Activated naive CD4-positive, alpha-beta T cell (primary cell): ENCODE measurements around the gene ATRAID.
"Not testable (repeated sequence)": the region's sequence is repeated elsewhere in the genome, so short reads cannot be mapped to it uniquely, and the experiment has no call there.

ENCODE experiments used
- DNase-seq, 4 experiments: peaks; one replicate each; lab custom pipeline; 2025; lab: John Stamatoyannopoulos, UW

Gene ATRAID, protein sequence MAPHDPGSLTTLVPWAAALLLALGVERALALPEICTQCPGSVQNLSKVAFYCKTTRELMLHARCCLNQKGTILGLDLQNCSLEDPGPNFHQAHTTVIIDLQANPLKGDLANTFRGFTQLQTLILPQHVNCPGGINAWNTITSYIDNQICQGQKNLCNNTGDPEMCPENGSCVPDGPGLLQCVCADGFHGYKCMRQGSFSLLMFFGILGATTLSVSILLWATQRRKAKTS

DNA sequence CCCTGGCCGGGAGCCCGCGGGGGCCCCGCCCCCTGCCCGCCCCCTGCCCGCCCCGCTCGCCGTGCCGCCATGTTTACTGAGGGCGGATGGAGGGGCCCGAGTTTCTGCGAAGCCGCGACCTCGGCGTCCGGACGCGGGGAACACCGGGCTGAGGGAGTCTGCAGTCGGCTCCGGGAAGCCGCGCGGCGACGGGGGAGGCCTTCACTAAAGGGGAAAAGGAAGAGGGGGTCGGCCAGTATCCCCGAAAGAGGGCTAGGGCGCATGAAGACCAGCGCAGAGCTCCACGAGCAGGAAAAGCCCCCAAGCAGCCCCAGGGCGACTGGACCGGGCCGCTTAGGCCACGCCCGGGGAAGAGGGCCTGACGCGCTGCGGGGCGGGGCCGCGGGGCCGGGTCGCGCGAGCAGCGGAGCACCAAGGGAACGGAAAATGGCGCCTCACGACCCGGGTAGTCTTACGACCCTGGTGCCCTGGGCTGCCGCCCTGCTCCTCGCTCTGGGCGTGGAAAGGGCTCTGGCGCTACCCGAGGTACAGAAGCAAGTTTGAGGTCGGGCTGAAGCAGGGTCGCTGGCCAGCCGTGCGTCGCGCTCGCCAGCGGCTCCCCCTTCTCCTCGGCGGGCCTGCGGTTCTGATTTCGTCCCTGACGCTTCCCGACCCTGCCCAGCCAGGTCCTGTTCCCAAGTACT, at the start of gene ATRAID, which contains the start of gene SLC5A6:
TSS of gene ATRAID (plus strand) at position 99 of the 683 bp plus-strand sequence. CDS start at position 427, 328 bp downstream.
TSS of gene SLC5A6 (minus strand) at position 326 of the 683 bp plus-strand sequence. CDS start 4,618 bp downstream, outside the sequence.
- DNase-seq = peak; percentile 85 to 90 (median 88)

DNA sequence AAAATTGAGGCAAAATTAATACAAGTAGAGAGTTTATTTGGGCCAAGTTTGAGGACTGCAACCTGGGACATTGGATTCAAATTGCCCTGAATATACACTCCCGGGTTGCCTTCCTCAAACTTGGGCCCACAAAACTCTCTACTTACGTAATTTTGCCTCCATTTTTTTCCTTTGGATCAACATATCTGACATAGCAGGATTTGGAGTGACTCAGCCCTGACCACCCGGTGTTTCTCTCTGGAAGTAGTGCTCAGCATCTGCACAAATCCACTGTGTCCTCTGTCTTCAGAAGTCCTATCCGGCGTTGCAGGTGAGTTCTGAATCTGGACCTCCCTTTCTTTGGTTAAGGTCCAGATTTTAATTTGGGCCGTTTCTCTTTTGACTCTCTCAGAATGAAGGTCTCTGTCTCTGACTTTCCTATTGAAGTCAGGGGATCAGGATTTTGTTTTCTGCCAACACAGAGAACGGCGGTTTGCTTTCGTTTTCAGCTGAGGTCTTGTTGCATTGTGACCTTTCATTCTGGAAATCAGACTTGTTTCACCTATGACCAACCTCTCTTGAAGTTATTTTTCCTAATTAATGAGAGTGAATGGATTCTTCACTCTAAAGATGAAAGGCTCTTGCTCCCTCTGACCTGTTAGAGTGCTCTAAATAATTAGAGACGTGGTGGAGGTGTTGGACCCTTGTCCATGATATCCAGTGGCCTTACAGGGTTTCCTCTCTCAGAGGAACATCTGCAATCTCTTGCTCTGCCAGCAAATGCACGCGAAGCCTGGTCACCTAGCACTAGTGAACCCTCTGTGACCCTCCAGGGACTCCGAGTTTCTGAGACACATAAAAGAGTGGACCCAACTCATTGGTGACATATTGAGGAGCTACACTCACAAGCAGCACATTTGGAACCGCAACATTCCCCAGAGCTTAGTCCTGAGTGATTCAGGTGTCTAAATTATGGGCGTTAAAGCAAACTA, 49.4 kb upstream of the ATRAID start:
- no peak for DNase-seq

GRCh38 chr2:27164960-27165763, 46.7 kb upstream of the ATRAID start:
- DNase-seq = no peak

DNA sequence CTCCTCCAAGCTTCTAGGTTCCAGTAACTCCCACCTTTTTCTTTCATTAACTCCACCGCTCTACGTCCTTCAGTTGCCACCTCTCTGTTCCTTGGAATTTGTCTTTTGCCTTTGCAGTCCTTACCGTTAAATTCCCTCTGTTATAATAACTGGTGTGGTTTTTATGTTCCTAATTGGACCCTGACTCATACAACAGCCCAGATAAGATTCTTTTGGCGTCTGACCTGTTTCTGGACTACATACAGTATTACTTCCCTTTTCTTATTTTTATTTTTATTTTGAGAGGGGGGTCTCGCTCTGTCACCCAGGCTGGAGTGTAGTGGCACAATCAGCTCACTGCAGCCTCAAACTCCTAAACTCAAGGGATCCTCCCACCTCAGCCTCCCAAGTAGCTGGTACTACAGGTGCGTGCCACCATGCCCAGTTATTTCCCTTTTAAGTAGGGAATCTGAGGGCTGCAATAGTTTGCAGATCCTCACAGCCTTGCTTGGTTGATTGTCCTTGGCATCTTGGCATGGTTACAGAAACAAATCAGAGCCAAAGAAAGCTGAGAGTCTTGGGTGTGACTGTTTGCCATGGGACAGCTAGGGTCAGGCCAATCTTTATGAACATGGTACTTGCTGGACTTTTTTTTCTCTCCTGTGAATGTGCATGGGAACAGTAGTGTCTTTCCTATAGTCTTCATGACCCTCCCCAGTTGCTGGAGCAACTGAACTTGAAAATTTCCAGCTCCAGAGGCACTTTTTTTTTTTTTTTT, 41.1 kb upstream of the ATRAID start:
- no peak for DNase-seq

- no peak for DNase-seq
Measured at GRCh38 chr2:27171351-27171848, 40.4 kb upstream of the ATRAID start.

GRCh38 chr2:27174638-27175037, 37.2 kb upstream of the ATRAID start:
- no peak for DNase-seq

GRCh38 chr2:27175330-27175729, 36.5 kb upstream of the ATRAID start:
- no peak for DNase-seq

- not testable (repeated sequence) for DNase-seq
Measured at GRCh38 chr2:27175781-27176180, 36.1 kb upstream of the ATRAID start.

- no peak for DNase-seq
Measured at GRCh38 chr2:27177441-27178351, 34.1 kb upstream of the ATRAID start.

DNA sequence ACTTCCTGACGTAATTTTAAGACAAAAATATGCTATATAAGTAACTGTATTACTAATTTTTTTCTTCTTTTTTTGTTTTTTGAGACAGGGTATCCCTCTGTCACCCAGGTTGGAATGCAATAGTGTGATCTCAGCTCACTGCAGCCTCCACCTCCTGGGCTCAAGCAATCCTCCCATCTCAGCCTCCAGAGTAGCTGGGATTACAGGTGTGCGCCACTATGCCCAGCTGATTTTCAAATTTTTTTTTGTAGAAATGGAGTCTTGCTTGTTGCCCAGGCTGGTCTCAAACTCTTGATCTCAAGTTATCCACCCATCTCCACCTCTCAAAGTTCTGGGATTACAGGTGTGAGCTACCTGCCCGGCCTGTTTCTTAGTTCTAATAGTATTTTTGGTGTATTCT, 33.4 kb upstream of the ATRAID start:
- DNase-seq = no peak

- DNase-seq = no peak
Measured at GRCh38 chr2:27179344-27180000, 32.4 kb upstream of the ATRAID start.

DNA sequence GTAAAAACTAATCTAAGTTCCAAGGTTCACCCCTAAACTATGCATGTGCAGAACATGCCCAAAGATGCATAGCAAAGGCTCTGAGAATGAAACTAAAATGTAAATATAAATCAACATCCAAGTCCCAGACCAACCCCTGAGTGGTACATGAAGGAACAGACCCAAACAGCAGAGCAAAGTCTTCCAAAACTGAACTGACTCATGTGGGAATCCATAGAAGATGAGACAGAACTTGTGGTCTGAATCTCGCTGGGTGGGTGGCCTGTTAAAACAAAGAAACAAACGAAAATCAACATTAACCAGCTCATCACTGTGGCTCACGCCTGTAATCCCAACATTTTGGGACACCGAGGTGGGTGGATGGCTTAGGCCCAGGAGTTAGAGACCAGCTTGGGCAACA, 29.5 kb upstream of the ATRAID start:
- no peak for DNase-seq

- DNase-seq = no peak
Measured at GRCh38 chr2:27184115-27184514, 27.7 kb upstream of the ATRAID start.

- no peak for DNase-seq
Measured at GRCh38 chr2:27185331-27186026, 26.4 kb upstream of the ATRAID start.

DNA sequence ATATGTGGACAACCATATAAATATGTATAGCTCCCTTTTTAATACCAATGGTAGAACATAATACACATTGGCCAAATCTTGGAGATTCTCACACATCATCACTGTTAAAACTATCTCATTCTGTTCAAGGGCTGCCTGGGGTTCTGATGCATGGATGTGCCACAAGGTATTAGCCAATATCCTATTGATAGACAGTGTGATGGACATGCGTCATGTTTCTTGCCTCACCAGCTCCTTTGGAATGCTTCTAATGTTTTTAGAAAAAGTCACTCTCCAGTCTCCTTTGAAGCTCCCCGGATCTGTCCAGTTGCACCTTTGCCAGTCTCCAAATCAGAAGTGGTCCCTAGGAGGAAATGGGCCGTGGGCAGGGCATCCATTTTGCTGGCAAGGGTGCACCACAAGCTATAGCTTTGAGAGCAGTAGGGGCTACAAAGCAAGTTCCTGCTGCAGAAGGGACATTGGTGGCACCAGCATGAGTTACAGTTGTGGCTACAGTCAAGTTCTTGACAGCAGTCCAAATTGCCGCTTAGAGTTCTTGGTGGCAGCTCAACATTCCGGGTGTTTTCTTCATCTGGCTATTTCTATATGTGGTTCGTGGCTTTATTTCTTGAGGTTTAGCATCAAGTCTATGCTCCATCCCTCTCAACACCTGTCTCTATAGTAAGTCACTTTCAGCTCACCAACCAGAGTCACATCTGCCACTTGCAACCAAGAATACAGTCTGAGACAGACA, 25.1 kb upstream of the ATRAID start:
- DNase-seq = no peak

DNA sequence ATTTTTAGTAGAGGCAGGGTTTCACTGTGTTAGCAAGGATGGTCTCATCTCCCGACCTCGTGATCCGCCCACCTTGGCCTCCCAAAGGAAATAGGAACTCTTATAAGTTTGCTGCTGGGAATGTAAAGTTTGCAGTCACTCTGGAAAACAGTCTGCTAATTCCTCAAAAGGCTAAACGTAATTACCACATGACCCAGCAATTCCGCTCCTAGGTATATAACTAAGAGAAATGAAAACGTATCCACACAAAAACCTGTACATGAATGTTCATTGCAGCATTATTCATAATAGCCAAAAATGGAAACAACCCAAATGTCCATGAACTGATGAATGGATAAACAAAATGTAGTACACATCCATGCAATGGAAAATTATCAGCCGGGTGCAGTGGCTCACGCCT, 21.9 kb upstream of the ATRAID start:
- no peak for DNase-seq

GRCh38 chr2:27191070-27191829, 20.6 kb upstream of the ATRAID start:
- peak in 1 of 4 experiments; percentile 3 for DNase-seq
